GM19099 (cell line): ENCODE data around the gene CHST10.

ENCODE experiments used
- POLR2A ChIP-seq: IDR thresholded peaks from 3 replicates; pipeline ENCODE4 v1.6.1; 2011; ENCODE audit warnings: low read depth; ENCODE audit not compliant: insufficient read length; ENCODE audit errors: extremely low read depth

The CHST10 gene

GRCh38 chr2:100416935-100417710, at the start of gene CHST10:
Gene CHST10 (minus strand): TSS chr2:100417668. CDS start chr2:100406675, 10,993 bp downstream.
- TF ChIP-seq POLR2A, result peak; percentile 59

- TF ChIP-seq POLR2A, result no peak
These were observed 43.5 kb upstream of the CHST10 start for GRCh38 chr2:100460904-100461530.

GRCh38 chr2:100453853-100454252, 36.4 kb upstream of the CHST10 start:
- no peak for TF ChIP-seq POLR2A

GRCh38 chr2:100451734-100452133, 34.3 kb upstream of the CHST10 start:
- TF ChIP-seq POLR2A, result no peak

GRCh38 chr2:100451092-100451491, 33.6 kb upstream of the CHST10 start:
- TF ChIP-seq POLR2A, result no peak

GRCh38 chr2:100446696-100447095, 29.2 kb upstream of the CHST10 start:
- TF ChIP-seq POLR2A, result no peak

GRCh38 chr2:100437751-100438150, 20.3 kb upstream of the CHST10 start:
- no peak for TF ChIP-seq POLR2A

- no peak for TF ChIP-seq POLR2A
These were observed 12.3 kb upstream of the CHST10 start for GRCh38 chr2:100429726-100430125.

GRCh38 chr2:100427627-100428258, 10.3 kb upstream of the CHST10 start:
- no peak for TF ChIP-seq POLR2A

GRCh38 chr2:100427111-100427510, 9.6 kb upstream of the CHST10 start:
- TF ChIP-seq POLR2A, result no peak

GRCh38 chr2:100426384-100426720, 8.9 kb upstream of the CHST10 start:
- no peak for TF ChIP-seq POLR2A

GRCh38 chr2:100425573-100426383, 8.3 kb upstream of the CHST10 start:
- TF ChIP-seq POLR2A, result no peak

- TF ChIP-seq POLR2A, result no peak
These were observed 7.6 kb upstream of the CHST10 start for GRCh38 chr2:100425107-100425506.

- TF ChIP-seq POLR2A, result no peak
These were observed 6.9 kb upstream of the CHST10 start for GRCh38 chr2:100424277-100424875.

GRCh38 chr2:100423631-100424030, 6.2 kb upstream of the CHST10 start:
- TF ChIP-seq POLR2A, result no peak

GRCh38 chr2:100422320-100423055, 5.0 kb upstream of the CHST10 start:
- TF ChIP-seq POLR2A, result no peak
